ENCODE results near the gene PARD3B. TPM values are rescaled to one million over a fixed set of nuclear protein-coding genes. Genes with fewer than 3 reads are reported as not detected.

The PARD3B gene
- polyA plus RNA-seq, 3 donors, result not detected

- Mint-ChIP-seq H3K4me1 (no peaks in the 10 kb centered on the region), H3K27me3 (ENCODE audit: low read depth in 3 of 3) (no peaks in the 10 kb centered on the region), H3K4me3 (no peak overlapping the region), H3K36me3 (no peaks in the 10 kb centered on the region), H3K27ac (no peak overlapping the region), H3K9me3 (peaks cover 0 to 14% (median 4%) of the 10 kb centered on the region in 7 donors)
- no peak overlapping the region for H2AFZ ChIP-seq (ENCODE audit: insufficient read depth, low read depth, low read length, poor library complexity, severe bottlenecking)
- H3K9me3 ChIP-seq (replicated peaks in 1 of 2; ENCODE audit: control insufficient read depth in 1 of 2, insufficient read depth in 1 of 2, low read length in 2 of 2), result peaks cover 0 to 14% of the 10 kb centered on the region in 2 donors
- no peaks in the 10 kb centered on the region for H4K20me1 ChIP-seq (ENCODE audit: insufficient read depth, low read length)
- no peaks in the 10 kb centered on the region for H3K27me3 ChIP-seq (ENCODE audit: control insufficient read depth in 2 of 2, insufficient read depth in 2 of 2, low read length in 2 of 2)
- H3K36me3 ChIP-seq (replicated peaks in 1 of 2; ENCODE audit: control insufficient read depth in 1 of 2, insufficient read depth in 2 of 2, low read length in 2 of 2), result no peaks in the 10 kb centered on the region
- H3K27ac ChIP-seq (ENCODE audit: low read depth in 1 of 2, low read length in 2 of 2), result no peak overlapping the region
- no peak overlapping the region for H3K4me2 ChIP-seq (replicated peaks; ENCODE audit: extremely low read depth, low read length, poor library complexity, severe bottlenecking)
- H3K79me2 ChIP-seq (ENCODE audit: insufficient read depth, low read length), result no peaks in the 10 kb centered on the region
- TF ChIP-seq CTCF (IDR thresholded peaks at IDR 0.05), result no peak
- H3K4me3 ChIP-seq (replicated peaks in 1 of 3; ENCODE audit: low read depth in 2 of 3, low read length in 3 of 3), result no peak overlapping the region
- no peak overlapping the region for H3K9ac ChIP-seq (ENCODE audit: insufficient read depth, low read length, poor library complexity, severe bottlenecking)
- no peaks in the 10 kb centered on the region for H3K4me1 ChIP-seq (ENCODE audit: control insufficient read depth in 1 of 2, insufficient read depth in 2 of 2, low read length in 2 of 2)
- DNase-seq, result no peak
- WGBS (ENCODE audit: insufficient coverage), result 100% methylated on average over 2 of the region's 2 CpGs
- intact Hi-C loops (cut with micrococcal nuclease), result no loop called here
Measured at GRCh38 chr2:204794624-204795023, 249.3 kb downstream of the PARD3B start.

GRCh38 chr2:204795156-204795555 lies 249.9 kb downstream of the PARD3B start:
- H3K9me3 Mint-ChIP-seq, result peaks cover 0 to 18% (median 4%) of the 10 kb centered on the region in 7 donors
- no peaks in the 10 kb centered on the region for H3K4me1 ChIP-seq (ENCODE audit: control insufficient read depth in 1 of 2, insufficient read depth in 2 of 2, low read length in 2 of 2)
- no peak overlapping the region for H3K9ac ChIP-seq (ENCODE audit: insufficient read depth, low read length, poor library complexity, severe bottlenecking)
- H3K27ac ChIP-seq (ENCODE audit: low read depth in 1 of 2, low read length in 2 of 2), result no peak overlapping the region
- no peak overlapping the region for H3K4me3 ChIP-seq (replicated peaks in 1 of 3; ENCODE audit: low read depth in 2 of 3, low read length in 3 of 3)
- intact Hi-C loops (cut with micrococcal nuclease), result no loop called here
- H3K79me2 ChIP-seq (ENCODE audit: insufficient read depth, low read length), result no peaks in the 10 kb centered on the region
- peaks cover 0 to 14% of the 10 kb centered on the region in 2 donors for H3K9me3 ChIP-seq (replicated peaks in 1 of 2; ENCODE audit: control insufficient read depth in 1 of 2, insufficient read depth in 1 of 2, low read length in 2 of 2)
- TF ChIP-seq CTCF (IDR thresholded peaks at IDR 0.05), result no peak
- no peaks in the 10 kb centered on the region for H3K36me3 ChIP-seq (replicated peaks in 1 of 2; ENCODE audit: control insufficient read depth in 1 of 2, insufficient read depth in 2 of 2, low read length in 2 of 2)
- no peak for DNase-seq
- no peak overlapping the region for H3K4me2 ChIP-seq (replicated peaks; ENCODE audit: extremely low read depth, low read length, poor library complexity, severe bottlenecking)
- no peaks in the 10 kb centered on the region for H3K36me3 Mint-ChIP-seq
- H3K27ac Mint-ChIP-seq, result no peak overlapping the region
- H3K27me3 Mint-ChIP-seq (ENCODE audit: low read depth in 3 of 3), result no peaks in the 10 kb centered on the region
- H4K20me1 ChIP-seq (ENCODE audit: insufficient read depth, low read length), result no peaks in the 10 kb centered on the region
- H3K27me3 ChIP-seq (ENCODE audit: control insufficient read depth in 2 of 2, insufficient read depth in 2 of 2, low read length in 2 of 2), result no peaks in the 10 kb centered on the region
- WGBS (ENCODE audit: insufficient coverage), result 80% methylated on average over 1 of the region's 1 CpG
- H3K4me1 Mint-ChIP-seq, result no peaks in the 10 kb centered on the region
- no peak overlapping the region for H3K4me3 Mint-ChIP-seq
- H2AFZ ChIP-seq (ENCODE audit: insufficient read depth, low read depth, low read length, poor library complexity, severe bottlenecking), result no peak overlapping the region

Data from CD14-positive monocyte (primary cell).